ENCODE data around the gene TIMM21. TPM values are rescaled to one million over a fixed set of nuclear protein-coding genes. Genes with fewer than 3 reads are reported as not detected.

Gene TIMM21
- 40.9 and 57.9 TPM in 2 replicates for total RNA-seq (2014; rRNA removed; shearing (Covaris generic))

GRCh38 chr18:74147779-74148542, at the start of gene TIMM21, which contains the start of gene FBXO15:
TSS of gene TIMM21 (plus strand) at chr18:74148523. CDS start at chr18:74148809, 286 bp downstream.
TSS of gene FBXO15 (minus strand) at chr18:74147834. CDS start at chr18:74147785, 49 bp downstream.
- peak; percentile 97 for DNase-seq (ENCODE audit: low read depth)

GRCh38 chr18:74108460-74108859, 39.9 kb upstream of the TIMM21 start:
- DNase-seq (ENCODE audit: low read depth), result no peak

GRCh38 chr18:74110149-74110548, 38.2 kb upstream of the TIMM21 start:
- no peak for DNase-seq (ENCODE audit: low read depth)

GRCh38 chr18:74110976-74111375, 37.3 kb upstream of the TIMM21 start:
- no peak for DNase-seq (ENCODE audit: low read depth)

- DNase-seq (ENCODE audit: low read depth), result no peak
Measured at GRCh38 chr18:74113711-74114110, 34.6 kb upstream of the TIMM21 start.

GRCh38 chr18:74114116-74114515, 34.2 kb upstream of the TIMM21 start:
- no peak for DNase-seq (ENCODE audit: low read depth)

- peak; percentile 28 for DNase-seq (ENCODE audit: low read depth)
Measured at GRCh38 chr18:74115046-74115445, 33.3 kb upstream of the TIMM21 start.

- DNase-seq (ENCODE audit: low read depth), result peak; percentile 27
Measured at GRCh38 chr18:74116633-74117554, 31.4 kb upstream of the TIMM21 start.

- DNase-seq (ENCODE audit: low read depth), result no peak
Measured at GRCh38 chr18:74123200-74123599, 25.1 kb upstream of the TIMM21 start.

- no peak for DNase-seq (ENCODE audit: low read depth)
Measured at GRCh38 chr18:74124642-74125041, 23.7 kb upstream of the TIMM21 start.

GRCh38 chr18:74126684-74127655, 21.4 kb upstream of the TIMM21 start:
- DNase-seq (ENCODE audit: low read depth), result no peak

GRCh38 chr18:74128159-74128558, 20.2 kb upstream of the TIMM21 start:
- no peak for DNase-seq (ENCODE audit: low read depth)

- no peak for DNase-seq (ENCODE audit: low read depth)
Measured at GRCh38 chr18:74131124-74131523, 17.2 kb upstream of the TIMM21 start.

- no peak for DNase-seq (ENCODE audit: low read depth)
Measured at GRCh38 chr18:74132201-74132600, 16.1 kb upstream of the TIMM21 start.

- no peak for DNase-seq (ENCODE audit: low read depth)
Measured at GRCh38 chr18:74137920-74138538, 10.3 kb upstream of the TIMM21 start.

GRCh38 chr18:74139411-74139810, 8.9 kb upstream of the TIMM21 start:
- no peak for DNase-seq (ENCODE audit: low read depth)

GRCh38 chr18:74139888-74140287, 8.4 kb upstream of the TIMM21 start:
- DNase-seq (ENCODE audit: low read depth), result peak; percentile 32

GRCh38 chr18:74140582-74140981, 7.7 kb upstream of the TIMM21 start:
- DNase-seq (ENCODE audit: low read depth), result no peak

- no peak for DNase-seq (ENCODE audit: low read depth)
Measured at GRCh38 chr18:74141667-74142066, 6.7 kb upstream of the TIMM21 start.

- no peak for DNase-seq (ENCODE audit: low read depth)
Measured at GRCh38 chr18:74142252-74142651, 6.1 kb upstream of the TIMM21 start.

- DNase-seq (ENCODE audit: low read depth), result no peak
Measured at GRCh38 chr18:74146756-74147155, 1.6 kb upstream of the TIMM21 start.
